Kidney capillary endothelial cell (primary cell): ENCODE data around the gene S100A12.

Source experiments
- DNase-seq: peaks from one replicate; pipeline ENCODE4 v3.0.0-alpha.2; 2018; ENCODE audit warnings: low spot score

S100A12 gene

DNA sequence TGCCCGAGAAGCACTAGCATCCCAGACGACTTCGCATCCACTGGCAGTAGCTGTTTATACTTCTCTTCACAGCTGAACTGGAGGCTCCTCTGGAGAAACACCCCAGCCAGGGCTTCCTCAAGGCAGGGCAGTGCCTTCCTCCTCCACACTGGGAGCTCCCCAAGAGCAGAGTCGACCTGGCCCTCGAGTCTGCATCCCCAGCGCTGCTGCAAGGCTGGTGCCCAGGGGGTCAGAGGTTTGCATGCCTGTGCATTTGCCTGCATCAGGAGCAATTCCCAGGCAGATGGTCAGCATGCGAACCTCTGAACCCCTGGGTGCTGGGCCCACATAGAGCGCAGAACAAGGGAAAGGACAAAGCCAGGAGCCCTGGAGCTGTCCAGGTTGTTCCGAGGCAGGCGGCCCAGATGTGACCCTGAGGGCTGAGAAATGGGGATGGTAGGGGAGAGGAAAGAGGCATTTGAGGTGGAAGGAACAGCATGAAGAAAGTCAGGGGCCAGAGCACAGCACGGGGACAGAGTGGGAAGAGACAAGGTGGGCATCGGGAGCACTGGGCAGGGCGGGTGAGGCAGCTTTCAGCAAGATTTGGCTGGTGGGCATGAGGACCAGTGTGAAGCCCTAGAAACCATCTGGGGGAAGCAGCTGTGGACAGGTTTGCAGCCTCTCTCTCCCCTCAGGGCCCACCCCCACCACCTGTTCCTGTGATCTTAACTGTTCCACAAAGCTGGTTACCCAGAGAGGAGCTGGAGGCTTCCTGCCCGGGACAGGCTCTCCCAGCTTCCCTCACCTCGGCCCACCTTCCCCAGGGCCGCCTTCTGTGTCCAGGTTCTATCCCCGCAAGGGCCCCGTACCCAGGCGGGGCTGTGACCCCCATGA, 21.9 kb upstream of the S100A12 start:
- DNase-seq: no peak

GRCh38 chr1:153396461-153396860, 21.0 kb upstream of the S100A12 start:
- DNase-seq: no peak

DNA sequence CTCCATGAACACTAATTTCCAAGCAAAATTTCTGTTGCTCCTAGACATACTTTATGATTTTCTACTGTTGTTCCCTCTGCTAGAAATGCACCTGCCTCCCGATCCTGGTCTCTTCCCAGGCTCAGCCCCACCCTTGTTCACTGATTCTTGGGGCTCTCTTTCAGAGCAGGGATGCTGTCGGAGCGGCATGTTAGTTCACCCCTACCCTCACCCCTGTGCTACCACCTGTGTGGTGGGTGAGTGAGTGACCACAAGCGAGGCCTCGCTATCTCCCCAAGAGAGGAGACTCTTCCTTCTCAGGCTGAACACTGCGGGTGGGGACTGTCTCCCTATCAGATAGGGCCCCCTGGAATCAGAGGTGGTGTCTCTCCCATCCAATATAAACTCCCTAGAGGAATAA, 20.4 kb upstream of the S100A12 start:
- DNase-seq: no peak

DNA sequence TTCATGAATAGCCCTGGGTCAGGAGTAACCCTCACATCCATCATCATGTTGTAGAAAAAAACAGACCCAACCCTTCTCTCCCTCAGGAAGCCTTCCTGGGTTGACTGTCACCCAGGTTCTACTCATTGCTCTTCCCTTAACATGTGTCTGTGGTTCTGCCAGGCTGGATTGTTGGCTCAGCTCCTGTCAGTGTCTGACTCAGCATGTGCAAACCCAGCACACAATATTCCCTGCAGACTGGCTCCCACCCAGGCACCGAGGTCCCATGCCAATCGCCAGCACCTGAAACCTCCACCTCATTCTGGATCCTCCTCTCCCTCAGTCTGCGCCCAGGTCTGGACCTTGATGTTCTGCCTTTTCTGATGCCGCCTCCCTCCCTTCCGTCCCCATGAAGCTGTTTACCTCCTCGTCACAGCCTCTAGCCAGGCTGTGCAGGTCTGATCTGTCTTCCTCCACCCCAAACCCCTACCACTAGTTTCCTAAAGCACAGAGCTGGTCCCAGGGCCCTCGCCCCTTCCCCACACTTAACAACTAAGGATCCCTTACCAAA, 19.8 kb upstream of the S100A12 start:
- no peak for DNase-seq

GRCh38 chr1:153394391-153394790, 19.0 kb upstream of the S100A12 start:
- DNase-seq: no peak

GRCh38 chr1:153393926-153394325, 18.5 kb upstream of the S100A12 start:
- DNase-seq: no peak

- no peak for DNase-seq
These were observed 17.4 kb upstream of the S100A12 start for GRCh38 chr1:153392822-153393221.

- no peak for DNase-seq
These were observed 16.8 kb upstream of the S100A12 start for GRCh38 chr1:153392258-153392657.

DNA sequence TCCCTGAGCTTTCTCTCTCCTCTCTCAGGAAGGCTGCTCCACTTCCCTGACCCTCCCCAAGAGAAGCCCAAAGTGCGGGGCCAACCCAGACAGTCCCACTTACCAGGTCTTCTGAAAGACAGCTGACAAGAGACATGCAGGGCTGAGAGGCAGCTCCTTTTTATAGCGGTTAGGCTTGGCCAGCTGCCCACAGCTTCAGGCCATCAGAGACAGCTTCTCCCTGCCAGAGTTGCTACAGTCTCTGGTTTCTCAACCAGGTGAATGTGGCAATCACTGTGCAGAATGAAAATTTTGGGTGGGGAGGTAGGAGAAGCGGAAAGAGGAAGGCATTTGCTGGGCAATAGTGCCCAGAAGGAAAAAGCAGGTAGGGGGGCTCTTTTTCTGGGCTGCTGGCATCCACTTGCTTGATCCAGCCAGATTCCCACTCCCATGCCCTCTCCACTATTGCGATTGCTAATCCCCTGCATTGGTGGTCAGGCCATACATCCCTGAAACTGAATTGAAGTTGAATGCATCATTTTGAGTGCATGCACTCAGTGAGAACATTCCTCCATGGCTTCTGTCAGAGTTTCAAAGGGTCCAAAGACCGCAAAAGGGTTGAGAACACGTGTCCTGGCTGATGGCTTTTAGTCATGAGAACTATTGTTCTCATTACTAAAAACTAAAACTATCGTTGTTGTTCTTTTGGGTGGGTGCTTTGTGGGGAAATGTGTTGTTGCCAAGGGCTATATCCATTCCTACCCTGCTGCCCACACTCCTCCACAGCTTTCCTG, 15.7 kb upstream of the S100A12 start, which contains the start of gene S100A8:
TSS of gene S100A8 (minus strand) at position 136 of the 773 bp plus-strand sequence. CDS start 538 bp downstream, outside the sequence.
- DNase-seq: no peak

GRCh38 chr1:153389973-153390879, 14.8 kb upstream of the S100A12 start:
- no peak for DNase-seq

GRCh38 chr1:153389401-153389800, 14.0 kb upstream of the S100A12 start:
- no peak for DNase-seq

DNA sequence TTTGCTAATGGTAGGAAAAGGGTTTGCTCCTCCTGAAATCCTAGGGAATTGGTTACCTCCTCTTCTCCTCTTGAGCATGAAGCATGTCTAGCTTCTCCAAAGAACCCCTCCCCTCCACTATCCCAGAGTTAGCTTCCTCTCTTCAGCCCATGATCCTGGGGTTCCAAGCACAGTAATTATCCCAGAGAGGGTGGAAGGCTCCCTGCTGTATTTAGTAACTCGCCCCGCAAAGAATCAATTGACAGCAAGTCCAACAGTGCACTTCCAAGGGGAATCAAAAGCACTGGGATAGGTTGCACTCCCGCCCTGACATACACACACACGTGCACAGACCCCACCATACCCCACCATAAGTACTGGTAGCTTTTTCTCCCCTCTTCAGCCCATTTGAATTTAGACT, 12.4 kb upstream of the S100A12 start:
- DNase-seq: no peak

GRCh38 chr1:153387001-153387400, 11.6 kb upstream of the S100A12 start:
- no peak for DNase-seq

DNA sequence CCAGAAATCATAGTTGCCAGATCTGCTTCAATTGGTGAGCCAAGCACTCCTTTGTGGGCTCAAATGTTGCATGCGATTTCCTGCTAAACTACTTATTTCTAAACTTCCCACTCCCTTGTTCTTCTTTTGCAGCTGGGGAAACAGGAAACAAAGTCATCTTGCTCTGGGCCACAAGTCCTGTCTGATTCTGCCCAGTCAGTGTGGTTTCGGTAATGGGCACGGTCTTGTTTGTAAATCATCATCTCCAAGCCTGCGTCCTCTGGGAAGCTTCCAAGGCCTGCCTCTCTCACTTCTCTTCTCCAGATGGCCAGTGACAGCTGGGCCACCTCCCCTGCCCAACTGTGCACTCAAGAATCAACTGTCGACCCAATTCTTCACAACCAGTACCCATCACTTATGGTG, 11.1 kb upstream of the S100A12 start:
- no peak for DNase-seq

DNA sequence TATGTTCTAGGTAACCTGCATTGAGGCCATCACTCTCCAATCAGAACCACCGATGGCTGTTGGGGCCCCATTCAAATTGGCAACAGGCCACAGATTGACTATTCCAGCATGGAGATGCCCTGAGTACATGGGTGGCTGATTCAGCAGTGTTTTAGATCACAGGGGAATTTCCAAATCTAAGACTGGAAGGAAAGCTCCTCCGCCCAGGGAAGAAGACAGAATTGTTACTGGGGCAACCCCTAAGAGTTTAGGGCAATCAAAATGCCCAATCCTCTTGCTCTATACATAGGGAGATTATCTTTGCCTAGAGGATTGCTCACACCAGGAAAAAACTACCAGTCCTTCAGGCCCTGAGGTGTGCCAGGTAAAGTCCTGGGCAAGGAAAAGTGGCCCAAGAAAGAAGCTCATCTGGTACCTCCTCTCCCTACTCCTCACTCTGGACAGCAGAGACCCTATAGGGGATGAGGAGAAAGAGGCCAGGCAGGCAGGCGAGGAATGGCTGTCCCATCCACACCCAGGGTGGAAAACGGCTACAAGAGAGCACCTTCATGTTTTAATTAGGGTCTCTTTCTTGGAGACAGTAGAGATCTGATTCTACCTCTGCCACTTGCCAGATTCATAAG, 9.6 kb upstream of the S100A12 start:
- DNase-seq: no peak

DNA sequence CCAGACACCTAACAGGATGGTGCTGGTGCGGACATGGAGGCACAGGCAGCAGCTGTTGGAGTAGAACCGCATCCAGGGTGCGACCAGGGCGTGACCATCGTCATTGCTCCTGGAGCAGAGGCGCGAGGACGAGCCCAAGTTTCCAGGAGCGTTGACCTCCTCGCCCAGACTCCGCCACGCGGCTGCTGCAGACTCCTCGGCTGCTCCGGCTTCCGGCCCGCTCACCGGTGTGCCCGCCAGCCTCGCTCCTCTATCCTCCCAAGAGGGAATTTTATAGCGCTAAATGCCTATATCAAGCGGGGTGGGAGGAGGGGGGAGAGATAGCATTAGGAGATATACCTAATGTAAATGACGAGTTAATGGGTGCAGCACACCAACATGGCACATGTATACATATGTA, 5.3 kb upstream of the S100A12 start:
- no peak for DNase-seq

- no peak for DNase-seq
These were observed 4.2 kb upstream of the S100A12 start for GRCh38 chr1:153379591-153379990.

GRCh38 chr1:153374071-153374470, 1.4 kb downstream of the S100A12 start:
- DNase-seq: no peak

- DNase-seq: no peak
These were observed 2.9 kb downstream of the S100A12 start for GRCh38 chr1:153372571-153372970.

- no peak for DNase-seq
These were observed 4.2 kb downstream of the S100A12 start for GRCh38 chr1:153371231-153371630.

GRCh38 chr1:153370146-153370545, 5.3 kb downstream of the S100A12 start:
- no peak for DNase-seq
